Endothelial cell of umbilical vein (primary cell): Measurements from ENCODE around the gene SLC7A6. TPM values are rescaled to one million over a fixed set of nuclear protein-coding genes. Genes with fewer than 3 reads are reported as not detected.

ENCODE experiments used
- BruUV-seq: library from RNA; stranded (reverse); fragments of 400-500 nt; replicated peaks from 2 replicates; lab custom pipeline; 2021; lab: Mats Ljungman, UMichigan
- CTCF ChIA-PET: fragments of 300-600, 350-600 bp; sonication (Branson Sonifier 250); formaldehyde crosslinking; loops from one replicate; lab custom pipeline; 2021; ENCODE audit warnings: antibody characterized with exemption, inconsistent platforms; lab: Charles Lee
- POLR2A ChIA-PET: fragments of 300-600, 350-600 bp; sonication (Branson Sonifier 250); formaldehyde crosslinking; loops from one replicate; lab custom pipeline; 2021; ENCODE audit warnings: antibody characterized with exemption, inconsistent platforms; lab: Charles Lee
- DNase-seq: peaks from one replicate; pipeline ENCODE4 v3.0.0-alpha.2; 2011; ENCODE audit warnings: low read depth, low spot score
- FAIRE-seq: peaks from 2 replicates; lab custom pipeline; 2011; peaks lifted over from hg19 to GRCh38; lab: Jason Lieb, UNC
- H2AFZ ChIP-seq: 2 replicates; pipeline ENCODE4 v1.6.0; 2012; ENCODE audit warnings: low read depth, low read length, control low read depth, inconsistent platforms
- H3K27ac ChIP-seq: 2 replicates; pipeline ENCODE4 v1.5.1; 2011; ENCODE audit warnings: low read depth, mild to moderate bottlenecking, control low read depth, low read length, moderate library complexity; ENCODE audit not compliant: insufficient read depth
- H3K27me3 ChIP-seq, 2 experiments: 2 replicates each; pipeline versions ENCODE4 v1.6.0 to v1.6.1; 2011; ENCODE audit warnings: low read length in 2 of 2, mixed read lengths in 1 of 2; ENCODE audit not compliant: control insufficient read depth in 2 of 2, insufficient read depth in 2 of 2
- H3K36me3 ChIP-seq, 2 experiments: 2 replicates in 1 of 2; 3 replicates in 1 of 2; pipeline ENCODE4 v1.5.1; 2011; ENCODE audit warnings: low read length in 2 of 2, mild to moderate bottlenecking in 1 of 2, moderate library complexity in 1 of 2; ENCODE audit not compliant: control insufficient read depth in 2 of 2, insufficient read depth in 2 of 2; ENCODE audit errors: extremely low read depth in 1 of 2
- H3K4me1 ChIP-seq: 3 replicates; pipeline ENCODE4 v1.5.1; 2011; ENCODE audit warnings: mild to moderate bottlenecking, low read length; ENCODE audit not compliant: control insufficient read depth, insufficient read depth; ENCODE audit errors: extremely low read depth
- H3K4me2 ChIP-seq: 2 replicates; pipeline ENCODE4 v1.6.1; 2011; ENCODE audit warnings: low read length, control low read depth, mixed read lengths; ENCODE audit not compliant: insufficient read depth
- H3K4me3 ChIP-seq, 3 experiments: fragments of 200-600 bp in 1 of 3; sonication (generic), shearing (Covaris generic) in 1 of 3; replicated peaks in 1 of 3; 2 replicates each; pipeline ENCODE4 v1.5.1; 2011 to 2016; ENCODE audit warnings: control low read depth in 3 of 3, low read length in 3 of 3, mild to moderate bottlenecking in 2 of 3, inconsistent platforms in 1 of 3, low read depth in 1 of 3, moderate library complexity in 1 of 3; ENCODE audit not compliant: insufficient read depth in 1 of 3
- H3K79me2 ChIP-seq: 2 replicates; pipeline ENCODE4 v1.6.0; 2012; ENCODE audit warnings: low read length, inconsistent platforms; ENCODE audit not compliant: control insufficient read depth, insufficient read depth
- H3K9ac ChIP-seq: replicated peaks from 2 replicates; pipeline ENCODE3; 2011; ENCODE audit warnings: low read length, control low read depth; ENCODE audit not compliant: insufficient read depth; ENCODE audit errors: extremely low read depth
- H3K9me1 ChIP-seq: replicated peaks from 3 replicates; pipeline ENCODE4 v1.6.0; 2011; ENCODE audit warnings: mild to moderate bottlenecking, low read length; ENCODE audit not compliant: control insufficient read depth, insufficient read depth; ENCODE audit errors: extremely low read depth
- H3K9me3 ChIP-seq: replicated peaks from 2 replicates; pipeline ENCODE4 v1.5.1; 2012; ENCODE audit warnings: low read length, inconsistent platforms; ENCODE audit not compliant: control insufficient read depth, insufficient read depth
- H4K20me1 ChIP-seq: replicated peaks from 2 replicates; pipeline ENCODE3; 2011; ENCODE audit warnings: mild to moderate bottlenecking, low read length; ENCODE audit not compliant: control insufficient read depth, insufficient read depth; ENCODE audit errors: extremely low read depth
- CTCF ChIP-seq, 2 donors: IDR thresholded peaks; 1 replicate in 1 of 2; 2 replicates in 1 of 2; pipeline ENCODE4 v1.5.1; 2011; ENCODE audit warnings: low read length in 2 of 2, mild to moderate bottlenecking in 2 of 2, moderate library complexity in 2 of 2, control low read depth in 1 of 2, inconsistent platforms in 1 of 2, low read depth in 1 of 2; ENCODE audit not compliant: insufficient read depth in 1 of 2; ENCODE audit errors: extremely low read depth in 1 of 2
- EZH2 ChIP-seq: IDR thresholded peaks from 2 replicates; pipeline ENCODE4 v1.6.1; 2012; ENCODE audit warnings: borderline replicate concordance, low read depth, mild to moderate bottlenecking, moderate library complexity, low read length, inconsistent platforms; ENCODE audit not compliant: severe bottlenecking
- FOS ChIP-seq: IDR thresholded peaks from 2 replicates; pipeline ENCODE4 v1.6.1; 2011; ENCODE audit warnings: mild to moderate bottlenecking, low read length, moderate library complexity, borderline replicate concordance; ENCODE audit not compliant: insufficient read depth
- GATA2 ChIP-seq: IDR thresholded peaks from 2 replicates; pipeline ENCODE4 v1.7.0; 2011; ENCODE audit warnings: low read depth, mild to moderate bottlenecking, moderate library complexity, mixed read lengths, low read length; ENCODE audit not compliant: insufficient read length, insufficient read depth
- JUN ChIP-seq: IDR thresholded peaks from 2 replicates; pipeline ENCODE4 v1.6.1; 2011; ENCODE audit warnings: borderline replicate concordance, low read depth; ENCODE audit not compliant: insufficient read length, insufficient read depth
- MAX ChIP-seq: IDR thresholded peaks from 2 replicates; pipeline ENCODE4 v1.6.1; 2011; ENCODE audit not compliant: insufficient read depth, insufficient read length
- MYC ChIP-seq: IDR thresholded peaks from one replicate; pipeline ENCODE4 v1.6.1; 2011; ENCODE audit warnings: mild to moderate bottlenecking, low read depth, low read length
- POLR2A ChIP-seq: IDR thresholded peaks from 2 replicates; pipeline ENCODE4 v1.6.1; 2012; ENCODE audit warnings: low read depth, mild to moderate bottlenecking, control low read depth, low read length
- POLR2AphosphoS5 ChIP-seq: IDR thresholded peaks from 2 replicates; pipeline ENCODE4 v1.6.1; 2012; ENCODE audit warnings: low read depth, mild to moderate bottlenecking, control low read depth, low read length, moderate library complexity; ENCODE audit not compliant: insufficient read depth
- dilution Hi-C: fragments of 300-500 bp; cut with MboI; formaldehyde crosslinking; loops from one replicate; pipeline ENCODE4 v1.15.0; 2019; ENCODE audit warnings: low sequenced_read_pairs; ENCODE audit not compliant: extremely low pct_ligation_motif_present
- intact Hi-C: fragments of 100-400 bp; cut with micrococcal nuclease; formaldehyde crosslinking; loops from one replicate; pipeline ENCODE4 v1.10.0; 2022
- polyA plus RNA-seq, 4 experiments: library from polyadenylated mRNA; depleted of rRNA in 3 of 4; stranded (reverse) in 3 of 4; unstranded in 1 of 4; fragments of >200 nt; gene quantifications; 2 replicates each; pipeline versions ENCODE4 v1.2.1 to v1.2.3, GENCODE V29; 2011 to 2012; ENCODE audit warnings: missing spikeins in 1 of 4
- total RNA-seq: library from RNA; stranded (reverse); gene quantifications from 2 replicates; pipeline ENCODE4 v1.2.3, GENCODE V29; 2021

The SLC7A6 gene
- total and polyA plus RNA-seq, 2 donors (not counting 3 experiments of a cell fraction or from before 2014, with no cell fraction given) = 68.0 to 86.5 TPM

GRCh38 chr16:68342620-68343019, 78.3 kb downstream of the SLC7A6 start:
- ChIA-PET POLR2A (no interaction called here), CTCF (no interaction called here)
- Histone ChIP-seq H3K79me2 (no peaks in the 10 kb centered on the region), H3K27ac (no peak overlapping the region), H3K4me1 (no peaks in the 10 kb centered on the region), H3K4me3 (no peak overlapping the region), H3K9me3 (no peaks in the 10 kb centered on the region), H2AFZ (no peak overlapping the region), H3K27me3 (no peaks in the 10 kb centered on the region), H3K4me2 (no peak overlapping the region), H3K36me3 (peaks cover 9 to 50% of the 10 kb centered on the region in 2 experiments), H3K9me1 (no peaks in the 10 kb centered on the region), H4K20me1 (no peaks in the 10 kb centered on the region), H3K9ac (no peak overlapping the region)
- TF ChIP-seq POLR2AphosphoS5 = no peak
- no peak for TF ChIP-seq GATA2
- TF ChIP-seq JUN = no peak
- TF ChIP-seq FOS = no peak
- no peak for TF ChIP-seq MYC
- TF ChIP-seq CTCF (IDR thresholded peaks at IDR 0.05; ENCODE audit: extremely low read depth in 1 of 2, insufficient read depth in 1 of 2, low read depth in 1 of 2, low read length in 2 of 2) = no peak
- no peak for TF ChIP-seq EZH2
- TF ChIP-seq MAX = no peak
- no peak for TF ChIP-seq POLR2A
- FAIRE-seq (no peak), DNase-seq (no peak)
- dilution Hi-C loops = no loop called here
- no TSS peak for BruUV-seq
- intact Hi-C loops = no loop called here
